HepG2 (cell line): ENCODE data around the gene LENEP. TPM values are rescaled to one million over a fixed set of nuclear protein-coding genes. Genes with fewer than 3 reads are reported as not detected.

Source experiments
- ARID4A ChIP-seq: sonication (generic); formaldehyde crosslinking; IDR thresholded peaks from 2 replicates; pipeline ENCODE4 v1.5.0; 2020; ENCODE audit warnings: mild to moderate bottlenecking, missing genetic modification reagents, borderline replicate concordance
- CEBPG ChIP-seq: IDR thresholded peaks from 2 replicates; pipeline ENCODE4 v1.6.1; 2016
- MAFG ChIP-seq: sonication (generic); formaldehyde crosslinking; IDR thresholded peaks from 2 replicates; pipeline ENCODE4 v1.5.1; 2020; ENCODE audit warnings: mild to moderate bottlenecking, missing genetic modification reagents
- SOX13 ChIP-seq, 3 experiments: fragments of 450-650 bp in 1 of 3; sonication (generic) in 1 of 3; formaldehyde crosslinking in 1 of 3; IDR thresholded peaks in 2 of 3; conservative IDR thresholded peaks in 1 of 3; 2 replicates each; pipeline versions ENCODE4 v1.5.0 to v1.6.1; 2016 to 2020; ENCODE audit warnings: antibody characterized with exemption in 1 of 3, mild to moderate bottlenecking in 1 of 3, missing compliant biosample characterization in 1 of 3, missing genetic modification reagents in 1 of 3, moderate library complexity in 1 of 3
- SRSF1 ChIP-seq: fragments of 200-400 bp; formaldehyde crosslinking; optimal IDR thresholded peaks from 2 replicates; pipeline ENCODE3; 2017; ENCODE audit warnings: mild to moderate bottlenecking, low read depth, low read length, moderate library complexity
- TFE3 ChIP-seq: IDR thresholded peaks from 2 replicates; pipeline ENCODE4 v1.6.1; 2016
- TRIM24 ChIP-seq: sonication (generic); formaldehyde crosslinking; IDR thresholded peaks from 2 replicates; pipeline ENCODE4 v1.8.0; 2022; ENCODE audit warnings: mild to moderate bottlenecking, missing genetic modification reagents
- ZMAT5 ChIP-seq: sonication (generic); formaldehyde crosslinking; IDR thresholded peaks from 2 replicates; pipeline ENCODE4 v1.5.0; 2020; ENCODE audit warnings: mild to moderate bottlenecking, low read depth, missing genetic modification reagents, borderline replicate concordance
- ZNF138 ChIP-seq: sonication (generic); formaldehyde crosslinking; IDR thresholded peaks from 2 replicates; pipeline ENCODE4 v1.5.0; 2020; ENCODE audit warnings: mild to moderate bottlenecking, low read depth, missing genetic modification reagents
- ZNF18 ChIP-seq: sonication (generic); formaldehyde crosslinking; IDR thresholded peaks from 2 replicates; pipeline ENCODE4 v1.8.0; 2022; ENCODE audit warnings: mild to moderate bottlenecking, missing genetic modification reagents; ENCODE audit not compliant: insufficient replicate concordance
- ZNF264 ChIP-seq: sonication (generic); formaldehyde crosslinking; IDR thresholded peaks from 2 replicates; pipeline ENCODE4 v1.4.0; 2020; ENCODE audit warnings: missing genetic modification reagents
- ZNF317 ChIP-seq: sonication (generic); formaldehyde crosslinking; IDR thresholded peaks from 2 replicates; pipeline ENCODE4 v1.5.0; 2020; ENCODE audit warnings: mild to moderate bottlenecking, missing genetic modification reagents
- ZNF33B ChIP-seq: sonication (generic); formaldehyde crosslinking; IDR thresholded peaks from 2 replicates; pipeline ENCODE4 v1.5.1; 2020; ENCODE audit warnings: mild to moderate bottlenecking, missing genetic modification reagents
- ZNF768 ChIP-seq: sonication (generic); formaldehyde crosslinking; IDR thresholded peaks from 2 replicates; pipeline ENCODE4 v1.4.0; 2020; ENCODE audit warnings: missing genetic modification reagents
- ZSCAN25 ChIP-seq: sonication (generic); formaldehyde crosslinking; IDR thresholded peaks from 2 replicates; pipeline ENCODE4 v1.8.0; 2022; ENCODE audit warnings: mild to moderate bottlenecking, missing genetic modification reagents
- polyA plus RNA-seq, 8 experiments: library from polyadenylated mRNA; depleted of rRNA in 3 of 8; stranded (reverse) in 7 of 8; unstranded in 1 of 8; fragments of >200 nt; fragmentation: Illumina TruSeq in 4 of 8; extraction: Trizol in 4 of 8; gene quantifications; 2 replicates each; pipeline versions ENCODE4 v1.2.1 to v1.2.3, GENCODE V29; 2011 to 2016; ENCODE audit warnings: low read depth in 4 of 8, missing spikeins in 1 of 8, mixed read lengths in 1 of 8; ENCODE audit not compliant: insufficient read depth in 1 of 8
- total RNA-seq, 5 experiments: library from RNA; depleted of rRNA; stranded (reverse); fragments of >200 nt; fragmentation: Illumina TruSeq; extraction: Trizol; gene quantifications; 2 replicates each; pipeline ENCODE4 v1.2.3, GENCODE V29; 2016; ENCODE audit warnings: low read depth in 1 of 5
- TF ChIP-seq, protein P1 (sequence below): sonication (generic); formaldehyde crosslinking; IDR thresholded peaks from 2 replicates; pipeline ENCODE4 v1.5.1; 2020; ENCODE audit warnings: mild to moderate bottlenecking, missing genetic modification reagents, moderate library complexity

Gene LENEP
- total and polyA plus RNA-seq, 2 of the 13 experiments (the other 11 are each of a cell fraction or from before 2014, with no cell fraction given) = 0.29 TPM; not detected in 1

DNA sequence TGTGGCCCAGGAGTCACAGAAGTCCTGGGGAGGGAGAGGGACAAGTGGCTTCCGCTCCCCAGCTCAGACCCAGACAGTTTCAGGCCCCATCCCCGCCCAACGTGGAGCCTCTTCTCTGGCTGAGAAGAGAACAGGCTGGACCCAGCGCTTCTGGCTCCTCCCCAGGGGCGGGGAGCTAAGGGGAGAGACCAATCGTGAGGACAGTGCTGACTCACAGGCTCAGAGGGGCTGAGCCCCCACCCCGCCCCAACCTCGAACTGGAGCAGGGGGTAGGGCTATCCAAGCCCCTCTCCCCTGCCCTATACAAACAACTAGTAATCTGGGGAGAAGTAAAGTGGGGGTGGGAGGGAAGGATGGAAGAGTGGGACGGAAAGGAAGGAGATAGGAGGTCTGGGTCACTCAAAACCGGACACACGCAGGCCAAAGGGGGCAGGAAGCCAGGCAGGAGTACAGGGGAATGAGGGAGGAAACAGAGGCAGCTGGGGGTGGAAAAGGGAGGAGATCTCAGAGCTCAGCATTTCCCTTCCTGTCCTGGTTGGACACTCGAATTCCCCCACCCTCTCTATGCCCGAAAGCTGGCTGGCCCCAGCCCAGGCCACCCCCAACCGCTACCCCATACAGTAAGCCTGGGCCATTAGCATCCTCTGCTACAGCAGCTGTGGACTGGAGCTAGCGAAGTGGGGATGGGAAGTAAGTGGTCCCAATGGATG is 22.6 kb upstream of the LENEP start, which contains the start of gene SHC1 (continued):
- TF ChIP-seq ZNF264 (CRISPR knock-in tag) (no peak), ZSCAN25 (CRISPR knock-in tag) (0 out of 2 replicates have a peak, but pooled peaks have one; percentile 27), ARID4A (CRISPR knock-in tag) (peak; percentile 40; the same call in 1 of the 2 replicates), ZMAT5 (CRISPR knock-in tag) (no peak), ZNF317 (no peak), MAFG (CRISPR knock-in tag) (no peak), CEBPG (CRISPR knock-in tag) (no peak), TFE3 (CRISPR knock-in tag) (0 out of 2 replicates have a peak, but pooled peaks have one; percentile 9), SOX13 (IDR thresholded peaks at IDR 0.05) (no peak), SOX13 (CRISPR knock-in tag; conservative IDR thresholded peaks at IDR 0.05 in 1 of 2, IDR thresholded peaks at IDR 0.05 in 1 of 2) (0 out of 4 replicates have a peak, but pooled peaks of 1 of the 2 experiments have one; percentile 12), ZNF768 (no peak), ZNF33B (no peak), ZNF18 (CRISPR knock-in tag) (no peak), ZNF138 (CRISPR knock-in tag) (no peak), SRSF1 (no peak), TRIM24 (CRISPR knock-in tag) (no peak)
- TF ChIP-seq, protein P1, sequence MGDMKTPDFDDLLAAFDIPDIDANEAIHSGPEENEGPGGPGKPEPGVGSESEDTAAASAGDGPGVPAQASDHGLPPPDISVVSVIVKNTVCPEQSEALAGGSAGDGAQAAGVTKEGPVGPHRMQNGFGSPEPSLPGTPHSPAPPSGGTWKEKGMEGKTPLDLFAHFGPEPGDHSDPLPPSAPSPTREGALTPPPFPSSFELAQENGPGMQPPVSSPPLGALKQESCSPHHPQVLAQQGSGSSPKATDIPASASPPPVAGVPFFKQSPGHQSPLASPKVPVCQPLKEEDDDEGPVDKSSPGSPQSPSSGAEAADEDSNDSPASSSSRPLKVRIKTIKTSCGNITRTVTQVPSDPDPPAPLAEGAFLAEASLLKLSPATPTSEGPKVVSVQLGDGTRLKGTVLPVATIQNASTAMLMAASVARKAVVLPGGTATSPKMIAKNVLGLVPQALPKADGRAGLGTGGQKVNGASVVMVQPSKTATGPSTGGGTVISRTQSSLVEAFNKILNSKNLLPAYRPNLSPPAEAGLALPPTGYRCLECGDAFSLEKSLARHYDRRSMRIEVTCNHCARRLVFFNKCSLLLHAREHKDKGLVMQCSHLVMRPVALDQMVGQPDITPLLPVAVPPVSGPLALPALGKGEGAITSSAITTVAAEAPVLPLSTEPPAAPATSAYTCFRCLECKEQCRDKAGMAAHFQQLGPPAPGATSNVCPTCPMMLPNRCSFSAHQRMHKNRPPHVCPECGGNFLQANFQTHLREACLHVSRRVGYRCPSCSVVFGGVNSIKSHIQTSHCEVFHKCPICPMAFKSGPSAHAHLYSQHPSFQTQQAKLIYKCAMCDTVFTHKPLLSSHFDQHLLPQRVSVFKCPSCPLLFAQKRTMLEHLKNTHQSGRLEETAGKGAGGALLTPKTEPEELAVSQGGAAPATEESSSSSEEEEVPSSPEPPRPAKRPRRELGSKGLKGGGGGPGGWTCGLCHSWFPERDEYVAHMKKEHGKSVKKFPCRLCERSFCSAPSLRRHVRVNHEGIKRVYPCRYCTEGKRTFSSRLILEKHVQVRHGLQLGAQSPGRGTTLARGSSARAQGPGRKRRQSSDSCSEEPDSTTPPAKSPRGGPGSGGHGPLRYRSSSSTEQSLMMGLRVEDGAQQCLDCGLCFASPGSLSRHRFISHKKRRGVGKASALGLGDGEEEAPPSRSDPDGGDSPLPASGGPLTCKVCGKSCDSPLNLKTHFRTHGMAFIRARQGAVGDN = peak; percentile 77
